Stomach (tissue), 9 donors: ENCODE measurements around the gene FOXL2. TPM values are rescaled to one million over a fixed set of nuclear protein-coding genes. Genes with fewer than 3 reads are reported as not detected.

Experiments
- DNase-seq, 2 donors: peaks; one replicate each; pipeline versions ENCODE4 v3.0.0 to v3.0.0-alpha.2; 2013 to 2019
- H3K27ac ChIP-seq, 5 donors: fragments of 200-600 bp in 4 of 5; sonication (generic) in 4 of 5; one replicate each; pipeline ENCODE4 v1.5.1; 2013 to 2019; ENCODE audit warnings: mild to moderate bottlenecking in 1 of 5, moderate library complexity in 1 of 5
- H3K27me3 ChIP-seq, 3 donors: fragments of 200-600 bp; sonication (generic); one replicate each; pipeline ENCODE4 v1.5.1; 2017 to 2019; ENCODE audit warnings: mixed run types in 1 of 3
- H3K36me3 ChIP-seq, 4 donors: fragments of 200-600 bp; sonication (generic); 1 replicate in 3 of 4; 2 replicates in 1 of 4; pipeline ENCODE4 v1.5.1; 2016 to 2019
- H3K4me1 ChIP-seq, 4 donors: fragments of 200-600 bp; sonication (generic); one replicate each; pipeline ENCODE4 v1.5.1; 2016 to 2019
- H3K4me3 ChIP-seq, 4 donors: fragments of 200-600 bp; sonication (generic) in 3 of 4; one replicate each; pipeline ENCODE4 v1.5.1; 2016 to 2019; ENCODE audit warnings: mild to moderate bottlenecking in 1 of 4
- H3K9me3 ChIP-seq, 4 donors: fragments of 200-600 bp; sonication (generic); one replicate each; pipeline ENCODE4 v1.5.1; 2016 to 2019
- EP300 ChIP-seq: sonication (generic); formaldehyde crosslinking; IDR thresholded peaks from one replicate; pipeline ENCODE4 v1.6.1; 2017; ENCODE audit warnings: antibody characterized with exemption
- POLR2A ChIP-seq, 4 donors: fragments of 450-650 bp; IDR thresholded peaks; one replicate each; pipeline ENCODE4 v1.6.1; 2016; ENCODE audit warnings: antibody characterized with exemption in 4 of 4, control low read depth in 2 of 4, mild to moderate bottlenecking in 1 of 4, moderate library complexity in 1 of 4
- POLR2AphosphoS5 ChIP-seq, 3 donors: sonication (generic); formaldehyde crosslinking; IDR thresholded peaks; one replicate each; pipeline ENCODE4 v1.6.1; 2016; ENCODE audit warnings: antibody characterized with exemption in 3 of 3
- WGBS, 5 donors: extraction: QIAGEN DNeasy Blood & Tissue Kit in 3 of 5; methylation state at CpG; one replicate each; pipeline versions ENCODE4 v1.1.5 to v1.1.7; 2013 to 2018; 5-methylcytosine and 5-hydroxymethylcytosine counted together
- intact Hi-C: fragments of 100-400 bp; cut with DNase I; formaldehyde crosslinking; loops from one replicate; pipeline ENCODE4 v1.15.1; 2023; ENCODE audit warnings: low total_unique reads
- polyA plus RNA-seq, 3 donors: library from polyadenylated mRNA; stranded (reverse); fragments of 200-250 nt; gene quantifications; one replicate each; pipeline ENCODE4 v1.2.3, GENCODE V29; 2013
- total RNA-seq, 5 donors: library from RNA; depleted of rRNA; stranded (reverse); fragments of >200 nt; gene quantifications; one replicate each; pipeline versions ENCODE4 v1.1.0 to v1.2.3, GENCODE V29; 2014 to 2016
- TF ChIP-seq, protein P1 (sequence below), 7 experiments: fragments of 450-650 bp in 4 of 7; fragments of 200-600 bp in 3 of 7; sonication (generic) in 3 of 7; IDR thresholded peaks; one replicate each; pipeline ENCODE4 v1.5.1; 2016 to 2019; ENCODE audit warnings: antibody characterized with exemption in 7 of 7, control low read depth in 2 of 7, mild to moderate bottlenecking in 1 of 7
- donor health status: healthy with polysubstance abuse.
- donor health status: Bipolar disorder and iron deficiency.
- donor health status: healthy.

The FOXL2 gene
- total and polyA plus RNA-seq, 8 donors: not detected

DNA sequence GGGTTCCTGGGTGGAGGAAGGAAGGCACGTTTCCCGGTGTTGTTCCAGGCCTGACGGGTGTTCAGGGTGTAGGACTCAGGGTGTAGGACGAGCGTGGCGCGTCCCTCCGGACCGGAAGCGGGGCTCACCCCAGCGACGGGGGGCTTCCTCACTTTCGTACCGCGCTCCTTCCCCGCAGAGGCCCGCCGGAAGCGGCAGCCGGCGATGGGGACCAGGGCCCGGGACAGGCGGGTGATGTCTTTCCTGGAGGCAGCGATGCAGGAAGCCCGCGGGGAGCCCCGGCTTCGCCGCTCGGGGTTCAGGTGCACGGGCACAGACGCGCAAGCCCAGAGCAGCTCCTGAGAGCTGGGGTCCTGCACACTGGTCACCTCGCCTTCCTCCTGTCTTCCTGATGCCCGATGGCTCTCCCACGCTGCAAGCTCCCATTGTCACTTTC is 13.5 kb upstream of the FOXL2 start:
- H3K9me3 ChIP-seq: peaks cover 0 to 20% (median 12%) of the 10 kb centered on the region in 4 donors
- intact Hi-C loops: no loop called here
- no peaks in the 10 kb centered on the region for H3K36me3 ChIP-seq
- TF ChIP-seq EP300 (no peak), POLR2AphosphoS5 (IDR thresholded peaks at IDR 0.05) (no peak), POLR2A (IDR thresholded peaks at IDR 0.05) (no peak)
- TF ChIP-seq, protein P1, sequence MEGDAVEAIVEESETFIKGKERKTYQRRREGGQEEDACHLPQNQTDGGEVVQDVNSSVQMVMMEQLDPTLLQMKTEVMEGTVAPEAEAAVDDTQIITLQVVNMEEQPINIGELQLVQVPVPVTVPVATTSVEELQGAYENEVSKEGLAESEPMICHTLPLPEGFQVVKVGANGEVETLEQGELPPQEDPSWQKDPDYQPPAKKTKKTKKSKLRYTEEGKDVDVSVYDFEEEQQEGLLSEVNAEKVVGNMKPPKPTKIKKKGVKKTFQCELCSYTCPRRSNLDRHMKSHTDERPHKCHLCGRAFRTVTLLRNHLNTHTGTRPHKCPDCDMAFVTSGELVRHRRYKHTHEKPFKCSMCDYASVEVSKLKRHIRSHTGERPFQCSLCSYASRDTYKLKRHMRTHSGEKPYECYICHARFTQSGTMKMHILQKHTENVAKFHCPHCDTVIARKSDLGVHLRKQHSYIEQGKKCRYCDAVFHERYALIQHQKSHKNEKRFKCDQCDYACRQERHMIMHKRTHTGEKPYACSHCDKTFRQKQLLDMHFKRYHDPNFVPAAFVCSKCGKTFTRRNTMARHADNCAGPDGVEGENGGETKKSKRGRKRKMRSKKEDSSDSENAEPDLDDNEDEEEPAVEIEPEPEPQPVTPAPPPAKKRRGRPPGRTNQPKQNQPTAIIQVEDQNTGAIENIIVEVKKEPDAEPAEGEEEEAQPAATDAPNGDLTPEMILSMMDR (IDR thresholded peaks at IDR 0.05): no peak
- DNase-seq: no peak
- WGBS, 5 donors: 3 to 9% (median 6%) methylated on average over 24 to 36 of the region's 36 CpGs
- H3K4me3 ChIP-seq: peak overlapping the region in 1 of 4 donors; percentile 26
- peaks cover 0 to 87% (median 30%) of the 10 kb centered on the region in 3 donors for H3K27me3 ChIP-seq
- no peak overlapping the region for H3K27ac ChIP-seq
- peaks cover 0 to 7% (median 4%) of the 10 kb centered on the region in 4 donors for H3K4me1 ChIP-seq

DNA sequence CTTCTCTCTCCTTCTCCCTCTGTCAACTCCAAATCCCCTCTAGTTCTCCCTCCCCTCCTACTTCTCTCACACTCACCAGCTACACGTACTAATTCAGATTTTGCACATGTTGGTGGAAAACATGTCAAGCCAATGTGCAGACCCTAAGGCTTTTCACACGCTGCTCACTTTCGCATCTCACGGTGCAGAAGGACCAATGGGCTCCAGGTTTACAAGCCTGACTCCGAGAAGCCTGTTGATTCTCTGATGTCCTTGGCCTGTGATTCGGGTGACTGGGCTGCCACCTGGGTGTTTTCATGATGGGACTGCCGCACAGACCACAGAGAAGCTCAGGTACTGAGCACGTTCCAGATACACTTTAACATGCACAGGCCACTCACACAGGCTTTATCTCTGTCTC is 3.8 kb upstream of the FOXL2 start:
- no peak for TF ChIP-seq EP300
- no peak for TF ChIP-seq POLR2A (IDR thresholded peaks at IDR 0.05)
- TF ChIP-seq POLR2AphosphoS5 (IDR thresholded peaks at IDR 0.05): no peak
- TF ChIP-seq, protein P1 (IDR thresholded peaks at IDR 0.05): no peak
- Histone ChIP-seq H3K4me3 (peak overlapping the region in 1 of 4 donors; percentile 38), H3K27me3 (peaks cover 40 to 99% (median 71%) of the 10 kb centered on the region in 3 donors), H3K9me3 (no peaks in the 10 kb centered on the region), H3K4me1 (peaks cover 30 to 36% (median 33%) of the 10 kb centered on the region in 4 donors), H3K27ac (no peak overlapping the region), H3K36me3 (no peaks in the 10 kb centered on the region)
- 75 to 85% (median 79%) methylated on average over 6 to 8 of the region's 8 CpGs for WGBS, 5 donors
- DNase-seq: no peak
- intact Hi-C loops: no loop called here

GRCh38 chr3:138950006-138950644 is 3.2 kb upstream of the FOXL2 start:
- no peaks in the 10 kb centered on the region for H3K9me3 ChIP-seq
- H3K4me1 ChIP-seq: peaks cover 36 to 42% (median 39%) of the 10 kb centered on the region in 4 donors
- DNase-seq: peak in 1 of 2 donors; percentile 71
- TF ChIP-seq, protein P1 (IDR thresholded peaks at IDR 0.05): no peak
- TF ChIP-seq EP300: no peak
- TF ChIP-seq POLR2A (IDR thresholded peaks at IDR 0.05): no peak
- no peak for TF ChIP-seq POLR2AphosphoS5 (IDR thresholded peaks at IDR 0.05)
- no peaks in the 10 kb centered on the region for H3K36me3 ChIP-seq
- H3K4me3 ChIP-seq: peak overlapping the region; percentile 29 to 49 (median 38)
- peaks cover 45 to 99% (median 71%) of the 10 kb centered on the region in 3 donors for H3K27me3 ChIP-seq
- 3 to 8% (median 3%) methylated on average over 10 to 53 of the region's 53 CpGs for WGBS, 5 donors
- no peak overlapping the region for H3K27ac ChIP-seq
- intact Hi-C loops: no loop called here

- intact Hi-C loops: no loop called here
Measured at GRCh38 chr3:138949445-138950005, 2.6 kb upstream of the FOXL2 start.

More at GRCh38 chr3:138949445-138950005, 2.6 kb upstream of the FOXL2 start:
- 5 to 13% (median 6%) methylated on average over 9 to 27 of the region's 27 CpGs for WGBS, 5 donors
- H3K27me3 ChIP-seq: peaks cover 50 to 99% (median 72%) of the 10 kb centered on the region in 3 donors
- H3K9me3 ChIP-seq: no peaks in the 10 kb centered on the region
- peak overlapping the region; percentile 29 to 49 (median 38) for H3K4me3 ChIP-seq
- no peak overlapping the region for H3K27ac ChIP-seq
- no peak for DNase-seq
- no peak for TF ChIP-seq POLR2AphosphoS5 (IDR thresholded peaks at IDR 0.05)
- no peak for TF ChIP-seq POLR2A (IDR thresholded peaks at IDR 0.05)
- no peak for TF ChIP-seq EP300
- TF ChIP-seq, protein P1 (IDR thresholded peaks at IDR 0.05): no peak
- no peaks in the 10 kb centered on the region for H3K36me3 ChIP-seq
- H3K4me1 ChIP-seq: peaks cover 42 to 48% (median 45%) of the 10 kb centered on the region in 4 donors
